GM21825 (cell line): ENCODE data around the gene NDST1.
"Not testable (repeated sequence)": the region's sequence is repeated elsewhere in the genome, so short reads cannot be mapped to it uniquely, and the experiment has no call there.

Experiments used
- ATAC-seq: cut with Tn5 transposase; IDR thresholded peaks from one replicate; pipeline ENCODE4 v1.9.1; 2021; ENCODE audit warnings: mild to moderate bottlenecking, moderate library complexity; ENCODE audit not compliant: unreplicated experiment

The NDST1 gene

DNA sequence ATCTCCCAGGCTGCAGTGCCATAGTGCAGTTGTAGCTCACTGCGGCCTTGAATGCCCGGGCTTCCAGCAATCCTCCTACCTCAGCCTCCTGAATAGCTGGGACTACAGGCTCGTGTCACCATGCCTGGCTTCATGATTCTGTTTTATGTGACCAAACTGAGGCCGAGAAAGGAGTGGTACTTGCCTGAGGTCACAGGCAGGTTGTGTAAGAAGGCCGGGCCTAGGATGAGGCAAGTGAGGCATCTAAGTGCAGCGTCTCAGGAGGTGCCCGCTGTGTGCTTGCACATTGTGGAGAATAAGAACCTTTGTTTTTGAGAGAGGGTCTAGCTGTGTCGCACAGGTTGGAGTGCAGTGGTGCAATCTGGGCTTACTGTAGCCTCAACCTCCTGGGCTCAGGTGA is 2.1 kb upstream of the NDST1 start:
- no peak for ATAC-seq

DNA sequence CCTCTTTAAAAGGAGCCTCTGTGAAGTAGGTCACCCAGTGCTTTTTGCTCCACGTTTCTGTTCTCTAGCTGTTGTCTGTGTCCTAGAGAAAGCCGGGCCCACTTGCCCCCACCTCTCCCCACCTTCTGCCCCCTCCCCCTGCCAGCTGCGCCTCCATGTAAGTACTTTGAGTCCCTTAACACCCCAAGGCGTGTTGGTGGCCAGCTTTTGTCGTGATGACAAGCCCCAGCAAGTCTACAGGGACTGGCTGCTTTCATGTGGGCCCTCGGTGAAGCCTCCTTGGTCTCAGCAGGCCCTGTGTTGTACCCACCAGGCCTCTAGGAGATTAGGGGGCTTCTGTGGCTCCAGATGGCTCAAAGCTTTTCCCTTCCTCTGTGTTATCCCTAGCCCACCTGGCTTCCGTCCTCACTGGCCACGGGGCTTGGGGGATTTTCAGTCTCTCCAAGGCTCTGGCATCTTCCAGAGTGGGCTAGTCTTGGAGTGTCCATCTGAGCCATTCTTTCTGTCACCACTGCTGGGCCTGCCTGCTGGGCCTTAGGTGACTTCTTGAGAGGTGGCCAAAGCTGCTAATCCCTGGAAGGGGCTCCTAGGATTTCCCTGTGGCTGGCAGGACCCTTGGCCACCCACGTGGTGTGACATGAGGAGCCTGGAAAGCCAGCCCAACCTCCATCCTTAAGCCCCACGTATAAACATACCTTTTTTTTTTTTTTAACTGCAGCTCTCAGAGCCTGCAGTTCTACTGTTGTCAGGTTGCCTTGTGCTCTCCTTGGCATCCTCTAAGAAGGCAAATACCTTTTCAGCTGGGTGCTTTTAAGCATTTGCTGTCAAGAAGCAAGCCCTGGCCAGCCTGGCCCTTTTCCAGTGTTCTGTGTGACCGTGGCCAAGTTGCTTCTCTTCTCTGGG is 1.1 kb upstream of the NDST1 start:
- ATAC-seq, result no peak

DNA sequence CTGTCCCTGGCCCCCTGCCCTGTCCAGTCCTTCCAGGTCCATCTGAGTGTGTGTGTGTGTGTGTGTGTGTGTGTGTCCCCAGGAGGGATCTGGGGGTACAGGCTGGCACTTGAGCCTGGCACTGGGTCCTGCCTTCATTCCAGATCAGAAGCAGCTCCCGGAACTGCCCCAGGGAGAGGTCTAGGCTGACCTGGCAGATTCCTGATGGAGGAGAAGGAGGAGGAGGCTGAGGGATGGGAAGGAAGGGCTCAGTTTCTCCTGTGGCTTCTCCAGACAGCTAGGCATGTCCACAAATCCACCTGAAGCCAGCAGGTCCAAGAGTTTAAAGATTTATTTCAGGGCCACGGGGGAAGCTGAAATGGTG is 328 bp downstream of the NDST1 start:
- no peak for ATAC-seq

DNA sequence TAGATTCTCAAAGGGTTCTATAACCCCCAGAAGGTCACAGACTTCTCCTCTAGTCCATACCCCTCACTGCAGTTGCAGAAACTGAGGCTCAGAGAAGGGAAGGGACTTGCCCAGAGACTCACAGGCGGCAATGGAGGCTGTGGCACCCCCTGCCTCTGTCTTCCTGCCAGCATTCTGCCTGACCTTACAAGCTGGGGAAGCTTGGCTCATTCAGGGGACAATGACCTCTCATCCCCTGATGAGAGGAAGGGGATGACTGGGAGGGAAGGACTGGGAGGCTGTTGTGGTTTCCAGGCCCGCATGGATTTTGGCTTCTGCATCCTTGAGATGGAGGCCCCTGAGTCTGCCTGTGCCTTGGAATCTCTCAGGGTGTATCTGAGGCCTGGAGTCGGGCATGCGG is 897 bp downstream of the NDST1 start:
- ATAC-seq, result no peak

DNA sequence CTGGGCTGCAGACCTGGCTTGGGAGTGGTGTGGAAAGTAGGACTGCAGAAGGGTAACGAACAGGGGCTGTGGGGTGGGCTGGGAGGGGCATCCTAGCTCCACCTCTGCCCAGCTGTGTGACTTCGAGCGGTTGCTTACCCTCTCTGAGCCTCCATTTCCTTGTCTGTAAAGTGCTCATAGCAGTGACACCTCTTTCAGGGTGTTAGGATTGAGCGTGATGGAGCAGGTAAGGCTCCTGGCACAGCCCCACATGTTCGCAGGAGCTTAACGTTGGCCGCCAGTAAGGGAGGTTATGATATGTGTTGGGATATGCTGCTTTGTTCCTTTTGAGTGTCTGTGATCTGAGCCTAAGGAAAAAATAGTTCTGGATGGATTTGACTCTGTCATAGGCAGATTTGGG is 2.1 kb downstream of the NDST1 start:
- ATAC-seq, result no peak

DNA sequence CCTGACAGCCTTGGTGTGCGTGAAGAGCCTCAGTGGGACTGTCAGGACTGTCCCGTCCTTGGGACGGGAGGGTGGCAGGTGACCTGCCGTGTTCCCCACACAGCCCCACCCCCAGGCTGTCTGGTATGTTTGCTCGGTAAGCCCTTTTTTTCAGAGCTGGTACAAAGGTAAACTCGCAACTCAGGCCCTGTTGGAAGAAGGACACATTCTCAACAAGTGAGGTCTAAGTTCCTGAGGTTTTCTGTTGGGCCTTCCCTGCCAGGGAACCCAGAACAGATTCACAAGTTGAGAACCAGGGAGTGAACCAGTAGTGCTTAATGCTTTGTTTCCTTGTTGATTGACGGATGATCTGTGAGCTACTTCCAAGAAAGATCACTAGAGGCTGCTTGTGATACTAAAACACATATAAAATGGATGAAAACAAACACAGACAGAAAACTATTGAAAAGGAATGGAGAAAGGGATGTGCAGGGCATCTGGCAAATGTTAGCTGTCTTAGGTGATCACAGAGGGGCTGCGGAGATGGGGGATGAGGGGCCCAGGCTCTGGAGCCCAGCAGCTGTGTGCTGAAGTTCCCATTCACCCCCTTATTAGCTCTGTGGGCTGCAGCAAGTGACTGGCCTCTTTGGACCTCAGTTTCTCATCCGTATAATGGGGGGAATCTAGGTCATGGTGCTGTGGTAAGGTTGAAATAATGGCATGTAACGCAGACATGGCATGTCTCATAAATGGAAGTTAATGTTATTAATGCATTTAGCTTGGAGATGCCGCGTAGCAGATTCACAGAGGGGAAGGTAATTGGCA is 2.7 kb downstream of the NDST1 start:
- ATAC-seq, result no peak

DNA sequence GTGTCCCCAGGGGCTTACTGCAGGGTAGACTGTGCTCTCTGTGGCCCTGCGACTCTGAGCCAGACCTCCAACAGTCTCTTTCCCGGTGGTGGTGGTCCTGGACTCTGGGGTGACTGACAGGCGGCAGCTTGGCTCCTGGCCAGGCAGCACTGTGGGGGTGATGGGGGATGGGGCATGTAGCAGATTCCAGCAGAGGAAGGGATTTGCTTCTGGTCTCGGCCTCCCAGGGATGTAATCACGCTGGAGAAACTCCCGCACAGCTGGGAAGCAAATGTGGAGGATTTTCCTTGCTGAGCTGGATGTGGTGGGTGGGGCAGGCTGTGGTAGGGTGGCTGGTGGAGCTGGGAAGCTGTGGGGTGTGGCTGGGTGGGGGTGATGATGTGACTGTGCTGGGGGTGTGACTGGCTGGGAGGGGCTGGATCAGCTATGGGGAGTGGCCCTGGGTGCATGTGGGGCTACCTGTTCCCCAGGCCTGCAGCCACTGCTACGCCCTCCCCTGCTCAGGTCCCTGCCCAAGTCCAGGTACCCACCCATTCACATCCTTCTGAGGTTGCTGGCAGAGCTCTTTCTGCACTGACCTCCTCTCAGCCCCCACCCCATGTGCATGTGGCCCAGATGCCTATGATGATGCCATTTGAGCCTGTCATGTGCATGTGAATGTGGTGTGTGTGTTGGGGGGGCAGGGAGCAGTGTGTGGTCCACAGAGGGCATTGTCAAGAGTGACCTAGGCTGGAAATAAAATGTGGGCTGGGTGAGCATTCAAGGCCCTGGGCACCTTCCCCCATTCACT is 3.8 kb downstream of the NDST1 start:
- ATAC-seq, result no peak

DNA sequence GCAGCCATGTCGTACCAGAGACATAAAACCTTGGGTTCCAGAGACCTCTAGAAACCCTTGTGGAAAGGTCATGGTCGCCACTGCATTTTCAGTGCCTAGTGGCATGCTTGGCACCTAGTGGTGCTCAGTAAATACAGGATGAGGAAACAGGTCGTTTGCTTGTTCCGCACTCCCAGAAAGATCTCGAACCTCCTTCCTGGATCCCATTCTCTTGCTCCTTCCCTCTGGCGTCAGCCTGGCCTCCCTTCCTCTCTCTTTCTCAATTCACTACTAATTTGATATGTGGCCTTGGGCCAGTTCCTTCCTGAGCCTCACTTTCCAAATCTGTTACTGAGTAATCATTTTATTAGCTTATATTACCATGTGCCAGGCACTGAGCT is 4.4 kb downstream of the NDST1 start:
- ATAC-seq, result no peak

DNA sequence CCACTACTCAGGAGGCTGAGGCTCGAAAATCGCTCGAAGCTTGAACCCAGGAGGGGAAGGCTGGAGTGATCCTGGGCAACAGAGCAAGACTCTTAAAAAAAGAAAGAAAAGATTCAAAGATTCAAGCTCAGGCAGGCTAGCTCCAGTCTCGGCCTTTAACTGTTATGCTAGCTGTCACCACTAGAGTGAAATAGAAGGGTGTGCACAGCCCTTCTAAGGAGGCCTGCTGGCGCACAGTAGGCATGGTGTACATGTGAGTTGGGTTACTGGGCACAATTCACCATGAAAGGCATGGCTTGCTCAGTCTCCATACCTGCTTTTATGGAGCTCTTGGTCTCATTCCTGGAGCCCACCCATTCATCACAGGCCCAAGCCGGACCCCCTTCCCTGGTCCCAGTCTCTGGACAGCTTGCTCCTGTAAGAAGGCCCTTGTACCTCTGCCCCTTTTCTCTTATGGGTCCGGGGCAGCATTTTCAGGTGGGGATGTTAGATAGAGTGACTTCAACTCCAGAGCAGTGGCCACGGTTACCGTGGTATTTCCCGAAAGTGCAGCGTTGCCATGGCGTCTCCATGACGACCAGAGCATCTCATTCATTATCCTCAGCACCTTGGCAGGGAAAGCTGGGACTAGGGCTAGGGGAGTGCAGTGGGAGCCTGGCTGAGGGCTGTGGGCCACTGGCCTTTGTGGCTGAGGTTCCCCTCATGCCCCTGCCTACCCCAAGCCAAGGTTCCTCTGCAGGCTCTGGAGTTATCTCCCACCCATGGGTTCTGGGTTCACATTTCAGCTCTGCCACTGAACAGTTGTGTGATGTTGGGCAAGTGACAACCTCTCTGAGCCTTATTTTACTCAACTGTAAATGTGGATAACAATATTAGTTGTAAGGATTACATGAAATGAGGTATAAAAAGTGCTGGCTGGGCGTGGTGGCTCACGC is 5.7 kb downstream of the NDST1 start:
- no peak for ATAC-seq

DNA sequence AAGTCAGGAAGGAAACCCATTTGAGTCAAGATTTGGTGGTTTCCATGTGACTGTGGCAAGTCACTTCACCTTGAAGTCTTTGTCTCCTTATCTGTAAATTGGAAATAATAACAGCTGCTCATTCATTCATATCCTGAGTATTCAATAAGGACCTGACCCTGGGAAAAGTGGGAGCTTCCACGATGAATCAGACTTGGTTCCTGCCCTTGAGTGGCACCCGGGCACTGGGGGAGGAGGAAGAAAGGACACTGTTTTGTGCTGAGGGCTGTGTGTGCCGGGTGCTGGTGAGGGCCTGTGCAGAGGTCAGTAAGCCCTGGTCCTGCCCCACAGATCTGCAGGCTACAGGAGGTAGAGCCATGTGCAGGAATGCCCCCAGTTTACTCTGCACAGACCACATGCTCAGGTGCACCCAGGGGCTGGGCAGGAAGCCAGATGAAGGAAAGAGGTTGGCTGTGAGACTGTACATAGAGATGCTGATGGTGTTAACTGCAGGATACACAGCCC is 6.8 kb downstream of the NDST1 start:
- ATAC-seq, result no peak

DNA sequence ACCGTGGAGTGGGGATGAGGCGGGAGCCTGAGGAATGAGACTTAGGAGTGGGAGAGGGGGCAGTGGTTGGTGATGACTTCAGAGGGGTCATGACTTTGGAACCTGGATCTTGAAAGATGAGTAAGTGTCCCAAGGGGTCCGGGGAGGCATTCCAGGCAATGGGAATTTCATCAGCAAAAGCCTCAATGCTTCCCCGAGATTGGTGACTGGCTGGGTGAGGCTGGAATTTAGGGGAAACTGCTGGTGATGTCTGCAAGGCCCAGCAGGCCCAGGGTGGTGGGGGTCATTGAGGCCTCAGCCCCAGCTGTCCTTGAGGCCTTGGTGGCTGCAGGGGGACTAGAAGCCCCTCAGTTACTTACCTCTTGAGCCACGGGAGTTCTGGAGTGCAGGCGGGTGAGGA is 7.5 kb downstream of the NDST1 start:
- ATAC-seq, result no peak

DNA sequence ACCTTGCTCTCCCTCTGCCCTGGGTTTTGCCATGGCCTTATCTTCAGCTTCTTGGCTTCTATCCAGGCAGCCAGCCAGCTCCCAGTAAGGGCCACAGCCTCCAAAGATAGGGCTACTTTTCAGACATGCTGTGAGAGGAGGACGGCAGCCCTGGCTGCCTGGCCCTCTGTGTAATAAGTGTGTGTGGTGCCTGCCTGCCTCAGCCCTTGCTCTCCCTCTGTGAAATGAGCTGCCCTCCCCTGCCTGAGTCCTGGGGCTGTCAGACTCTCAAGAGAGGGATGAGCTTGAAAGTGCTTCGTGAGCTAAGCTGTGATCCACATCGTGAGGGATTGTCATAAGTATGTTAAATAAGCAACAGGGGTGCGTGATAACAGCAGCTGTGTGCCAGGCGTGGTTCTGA is 8.1 kb downstream of the NDST1 start:
- no peak for ATAC-seq

DNA sequence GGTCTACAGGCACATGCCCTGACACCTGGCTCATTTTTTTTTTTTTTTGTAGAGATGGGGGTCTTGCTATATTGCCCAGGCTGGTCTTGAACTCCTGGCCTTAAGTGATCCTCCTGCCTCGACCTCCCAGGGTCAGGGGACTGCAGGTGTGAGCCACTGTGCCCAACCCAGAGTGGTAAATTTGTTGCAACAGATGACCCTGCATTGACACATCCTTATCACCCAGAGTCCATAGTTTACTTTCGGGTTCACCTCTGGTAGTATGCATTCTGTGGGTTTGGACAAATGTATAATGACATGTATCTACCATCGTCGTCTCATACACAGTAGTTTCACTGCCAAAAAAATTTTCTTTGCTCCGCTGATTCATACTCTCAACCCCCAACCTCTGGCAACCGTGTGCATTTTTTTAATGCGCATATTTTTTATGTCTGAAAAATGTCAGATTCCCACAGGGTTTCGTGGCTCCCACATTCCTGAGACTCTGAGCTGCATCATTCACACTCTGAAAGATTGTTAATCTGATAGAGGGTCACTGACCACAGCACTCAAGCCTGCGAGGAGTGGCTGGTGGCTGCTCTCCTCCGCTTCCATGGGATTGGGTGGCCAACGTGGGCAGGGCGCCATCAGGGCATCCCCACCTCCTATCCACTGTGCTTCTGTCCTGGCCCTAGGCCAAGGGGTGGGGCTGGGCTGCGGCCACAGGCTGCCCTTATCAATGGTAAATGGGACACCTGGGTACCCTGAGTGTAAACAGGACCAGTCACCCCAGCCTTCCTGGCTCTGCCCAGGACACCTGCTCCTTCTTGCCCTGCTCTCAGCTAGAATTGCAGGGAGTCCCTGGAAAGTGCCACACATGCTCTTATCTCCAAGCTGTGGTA is 9.6 kb downstream of the NDST1 start:
- no peak for ATAC-seq

DNA sequence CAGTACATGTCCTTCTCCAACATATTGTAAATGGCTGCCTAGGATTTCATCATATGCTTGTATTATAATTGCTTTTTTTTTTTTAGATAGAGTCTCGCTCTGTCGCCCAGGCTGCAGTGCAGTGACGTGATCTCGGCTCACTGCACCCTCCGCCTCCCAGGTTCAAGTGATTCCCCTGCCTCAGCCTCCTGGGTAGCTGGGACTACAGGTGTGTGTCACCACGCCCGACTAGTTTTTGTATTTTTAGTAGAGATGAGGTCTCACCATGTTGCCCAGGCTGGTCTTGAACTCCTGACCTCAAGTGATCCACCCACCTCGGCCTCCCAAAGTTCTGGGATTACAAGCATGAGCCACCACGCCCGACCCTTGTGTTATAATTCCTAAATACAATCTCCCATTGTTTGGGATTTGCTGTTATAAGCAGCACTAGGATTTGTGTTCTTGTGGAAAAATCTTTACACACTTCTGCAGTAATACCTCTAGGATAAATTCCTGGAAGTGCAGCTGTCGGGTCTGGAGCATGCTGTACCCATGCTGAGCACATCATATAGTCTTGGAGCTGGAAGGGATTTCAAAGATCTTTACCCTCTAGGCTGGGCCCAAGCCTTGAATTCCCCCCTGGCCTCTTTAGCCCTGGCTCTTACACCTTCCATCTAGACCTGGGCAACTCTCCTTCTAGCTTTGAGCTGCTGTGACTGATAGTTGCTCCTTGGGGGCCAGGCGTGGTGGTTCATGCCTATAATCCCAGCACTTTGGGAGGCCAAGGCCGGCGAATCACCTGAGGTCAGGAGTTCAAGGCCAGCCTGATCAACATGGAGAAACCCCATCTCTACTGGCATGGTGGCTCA is 11.0 kb downstream of the NDST1 start:
- ATAC-seq, result not testable (repeated sequence)

DNA sequence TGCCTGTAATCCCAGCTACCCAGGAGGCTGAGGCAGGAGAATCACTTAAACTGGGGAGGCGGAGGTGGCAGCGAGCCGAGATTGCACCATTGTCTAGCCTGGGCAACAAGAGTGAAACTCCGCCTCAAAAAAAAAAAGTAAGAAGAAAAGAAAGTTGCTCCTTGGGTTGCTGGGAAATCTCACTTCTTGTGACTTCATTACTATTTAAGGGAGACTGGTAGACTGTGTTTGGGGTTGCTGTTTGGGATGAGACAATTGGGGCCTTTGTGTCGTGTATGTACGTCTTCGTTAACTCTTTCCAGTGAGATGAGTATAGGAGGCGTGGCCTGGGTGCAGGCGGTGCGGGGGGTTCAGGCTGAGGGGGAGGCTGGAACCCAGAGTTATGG is 11.6 kb downstream of the NDST1 start:
- no peak for ATAC-seq

DNA sequence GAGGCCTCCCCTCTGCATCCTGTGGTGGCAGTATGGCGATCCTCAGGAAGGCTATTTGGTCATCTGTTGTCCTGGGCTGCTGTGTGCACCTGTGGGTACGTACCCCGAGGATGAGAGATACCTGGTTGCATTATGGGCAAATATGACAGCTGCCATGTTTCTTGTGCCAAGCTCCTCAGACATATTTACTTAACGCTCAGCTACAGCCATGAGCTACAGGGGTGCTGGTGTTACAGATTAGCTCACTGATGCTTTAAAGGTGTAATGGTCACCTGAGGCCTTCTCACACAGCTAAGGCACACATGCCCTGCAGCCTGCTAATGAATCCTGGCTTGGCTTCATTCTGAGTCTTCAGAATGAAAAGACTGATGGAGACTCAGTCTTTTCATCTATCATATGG is 12.0 kb downstream of the NDST1 start:
- ATAC-seq, result no peak

DNA sequence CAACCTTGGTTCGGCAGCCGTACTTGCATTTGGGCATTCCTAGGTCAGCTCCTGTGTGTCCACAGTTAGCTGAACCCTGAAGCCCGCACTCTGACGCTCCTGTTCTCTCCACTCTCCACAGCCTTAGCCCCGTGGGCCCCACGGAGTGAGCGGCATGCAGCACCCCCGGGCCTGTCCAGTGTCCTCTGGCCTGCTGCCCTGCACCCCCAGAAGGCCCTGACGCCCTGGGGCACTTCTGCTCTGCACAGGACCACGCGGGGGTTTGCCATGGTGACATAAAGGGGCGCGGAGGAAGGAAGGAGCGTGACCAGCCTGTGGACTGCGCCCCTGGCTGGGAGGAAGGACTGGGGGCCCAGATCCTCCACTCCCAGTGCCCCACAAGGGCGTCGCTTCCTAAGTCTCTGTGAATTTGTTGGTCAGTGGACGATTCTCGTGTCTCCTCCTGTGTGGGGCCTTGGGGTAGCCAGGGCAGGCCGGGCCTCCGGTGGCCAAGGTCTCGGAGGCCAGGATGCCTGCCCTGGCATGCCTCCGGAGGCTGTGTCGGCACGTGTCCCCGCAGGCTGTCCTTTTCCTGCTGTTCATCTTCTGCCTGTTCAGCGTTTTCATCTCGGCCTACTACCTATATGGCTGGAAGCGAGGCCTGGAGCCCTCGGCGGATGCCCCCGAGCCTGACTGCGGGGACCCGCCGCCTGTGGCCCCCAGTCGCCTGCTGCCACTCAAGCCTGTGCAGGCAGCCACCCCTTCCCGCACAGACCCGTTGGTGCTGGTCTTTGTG is 13.0 kb downstream of the NDST1 start:
- ATAC-seq, result no peak

DNA sequence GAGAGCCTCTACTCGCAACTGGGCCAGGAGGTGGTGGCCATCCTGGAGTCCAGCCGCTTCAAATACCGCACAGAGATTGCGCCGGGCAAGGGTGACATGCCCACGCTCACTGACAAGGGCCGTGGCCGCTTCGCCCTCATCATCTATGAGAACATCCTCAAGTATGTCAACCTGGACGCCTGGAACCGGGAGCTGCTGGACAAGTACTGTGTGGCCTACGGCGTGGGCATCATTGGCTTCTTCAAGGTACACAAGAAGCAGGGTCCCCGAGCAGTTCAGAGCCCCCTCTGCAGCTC is 13.5 kb downstream of the NDST1 start:
- ATAC-seq, result no peak
